Heart left ventricle (tissue), 13 donors: ENCODE data around the gene MRE11.

ENCODE experiments used
- POLR2A ChIP-seq, 2 donors: fragments of 450-650 bp; IDR thresholded peaks; one replicate each; pipeline ENCODE4 v1.6.1; 2017; ENCODE audit warnings: antibody characterized with exemption in 2 of 2, mild to moderate bottlenecking in 2 of 2, moderate library complexity in 2 of 2
- TF ChIP-seq, protein P1 (sequence below), 12 donors: fragments of 200-600 bp; sonication (generic) in 4 of 12; IDR thresholded peaks; one replicate each; pipeline versions ENCODE4 v1.5.0 to v1.8.0; 2018 to 2022; ENCODE audit warnings: antibody characterized with exemption in 12 of 12, mild to moderate bottlenecking in 5 of 12
- donor health status: ischemic (EF 13 %, LVEDD 7.1; RV severe dilation, severe dysfunction).
- donor health status: DM: no; HTN: yes; CAD: no.
- donor health status: DM: no; HTN: no; CAD: no.
- donor health status: ischemic (EF 25% LVEDD 6.9; RV normal size, moderate dysfunction).
- donor health status: ischemic (EF 25% LVEDD 5.7; RV mildly dilated, moderate dysfunction).
- donor health status: ischemic (EF 35%, LVEDD 5.7; RV mildly dilated, moderate dysfunction).
- donor health status: nonischemic (EF 11% LVEDD 7.7; RV severe dilation, severe dysfunction).
- donor health status: DM: yes; HTN: yes; CAD: no.
- donor health status: PGD.
- donor health status: ischemic (EF 29% LVEDD 5.4; RV normal size, mild dysfunction).
- donor health status: nonischemic (EF 23%, LVEDD 6.1; RV moderate dilation, normal function).

DNA sequence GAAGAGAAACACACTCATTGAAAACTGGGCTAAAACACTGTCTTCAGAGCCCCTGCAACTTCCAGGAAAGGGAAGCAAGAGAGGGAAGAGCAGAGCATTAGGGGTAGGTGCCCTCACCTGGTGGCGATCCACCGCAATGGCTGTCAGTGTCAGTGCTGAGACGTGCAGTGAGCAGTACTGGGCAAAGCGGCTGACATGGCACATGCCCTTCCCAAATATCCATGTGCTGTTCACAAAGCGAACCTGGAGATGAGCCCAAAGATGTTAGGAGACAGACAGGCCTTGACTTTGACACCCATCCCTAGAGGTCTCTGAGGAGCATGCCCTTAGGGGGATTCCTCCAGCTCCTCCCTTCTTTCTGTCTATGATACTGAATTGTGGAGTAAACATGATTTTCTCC lies 97.4 kb downstream of the MRE11 start:
- no peak for TF ChIP-seq POLR2A (IDR thresholded peaks at IDR 0.05)
- TF ChIP-seq, protein P1, sequence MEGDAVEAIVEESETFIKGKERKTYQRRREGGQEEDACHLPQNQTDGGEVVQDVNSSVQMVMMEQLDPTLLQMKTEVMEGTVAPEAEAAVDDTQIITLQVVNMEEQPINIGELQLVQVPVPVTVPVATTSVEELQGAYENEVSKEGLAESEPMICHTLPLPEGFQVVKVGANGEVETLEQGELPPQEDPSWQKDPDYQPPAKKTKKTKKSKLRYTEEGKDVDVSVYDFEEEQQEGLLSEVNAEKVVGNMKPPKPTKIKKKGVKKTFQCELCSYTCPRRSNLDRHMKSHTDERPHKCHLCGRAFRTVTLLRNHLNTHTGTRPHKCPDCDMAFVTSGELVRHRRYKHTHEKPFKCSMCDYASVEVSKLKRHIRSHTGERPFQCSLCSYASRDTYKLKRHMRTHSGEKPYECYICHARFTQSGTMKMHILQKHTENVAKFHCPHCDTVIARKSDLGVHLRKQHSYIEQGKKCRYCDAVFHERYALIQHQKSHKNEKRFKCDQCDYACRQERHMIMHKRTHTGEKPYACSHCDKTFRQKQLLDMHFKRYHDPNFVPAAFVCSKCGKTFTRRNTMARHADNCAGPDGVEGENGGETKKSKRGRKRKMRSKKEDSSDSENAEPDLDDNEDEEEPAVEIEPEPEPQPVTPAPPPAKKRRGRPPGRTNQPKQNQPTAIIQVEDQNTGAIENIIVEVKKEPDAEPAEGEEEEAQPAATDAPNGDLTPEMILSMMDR (IDR thresholded peaks at IDR 0.05): no peak
